A549 (cell line): ENCODE measurements around the gene SUPT4H1. TPM values are rescaled to one million over a fixed set of nuclear protein-coding genes. Genes with fewer than 3 reads are reported as not detected.

Source experiments
- ATAC-seq, 2 experiments: fragments of 200-7000 bp in 1 of 2; fragments of >200 bp in 1 of 2; cut with Nextera tagmentation in 1 of 2; cut with Tn5 transposase in 1 of 2; 3 replicates each; pipeline versions ENCODE4 v1.8.0 to v1.9.1; 2018 to 2020; ENCODE audit warnings: mild to moderate bottlenecking in 1 of 2, moderate library complexity in 1 of 2
- CTCF ChIA-PET: fragments of 300-600 bp; sonication (Branson Sonifier 250); formaldehyde crosslinking; extraction: SDS; loops from one replicate; lab custom pipeline; 2021; ENCODE audit warnings: antibody characterized with exemption, inconsistent platforms; lab: Yijun Ruan, JAX
- POLR2A ChIA-PET: fragments of 350-600 bp; formaldehyde crosslinking; extraction: SDS; loops from one replicate; lab custom pipeline; 2021; ENCODE audit warnings: antibody characterized with exemption, inconsistent platforms; lab: Yijun Ruan, JAX
- DNase-seq, 2 experiments: peaks; one replicate each; pipeline versions ENCODE4 v3.0.0 to v3.0.0-alpha.2; 2011 to 2016; ENCODE audit warnings: low read depth in 1 of 2, low spot score in 1 of 2
- FAIRE-seq: peaks from 2 replicates; lab custom pipeline; 2011; peaks lifted over from hg19 to GRCh38; lab: Jason Lieb, UNC
- H3K27ac ChIP-seq, 2 experiments: fragments of >200 bp; sonication (Bioruptor Twin); formaldehyde crosslinking; 3 replicates each; pipeline ENCODE4 v1.5.1; 2016 to 2017
- H3K4me1 ChIP-seq: fragments of >200 bp; sonication (Bioruptor Twin); formaldehyde crosslinking; 3 replicates; pipeline ENCODE4 v1.6.1; 2016
- H3K4me2 ChIP-seq: fragments of >200 bp; sonication (Bioruptor Twin); formaldehyde crosslinking; 3 replicates; pipeline ENCODE4 v1.6.1; 2016
- H3K4me3 ChIP-seq: fragments of >200 bp; sonication (Bioruptor Twin); formaldehyde crosslinking; 3 replicates; pipeline ENCODE4 v1.5.1; 2016
- H3K9me3 ChIP-seq: fragments of >200 bp; sonication (Bioruptor Twin); formaldehyde crosslinking; 3 replicates; pipeline ENCODE4 v1.6.1; 2016
- ATOH8 ChIP-seq: fragments of 250-450 bp; sonication (Bioruptor Pico); IDR thresholded peaks from 2 replicates; pipeline ENCODE4 v1.5.0; 2020; ENCODE audit warnings: low read depth, mild to moderate bottlenecking, moderate library complexity
- CBX2 ChIP-seq: fragments of 200-600 bp; sonication (generic); IDR thresholded peaks from 2 replicates; pipeline ENCODE4 v1.6.1; 2016; ENCODE audit warnings: low read depth, mild to moderate bottlenecking, borderline replicate concordance
- CTCF ChIP-seq: fragments of >200 bp; sonication (Bioruptor Twin); formaldehyde crosslinking; IDR thresholded peaks from 3 replicates; pipeline ENCODE4 v1.5.1; 2016
- EHF ChIP-seq: fragments of 250-450 bp; sonication (Bioruptor Pico); IDR thresholded peaks from 2 replicates; pipeline ENCODE4 v1.5.0; 2020; ENCODE audit warnings: mild to moderate bottlenecking
- EHMT2 ChIP-seq: fragments of 200-600 bp; sonication (generic); IDR thresholded peaks from 2 replicates; pipeline ENCODE4 v1.6.1; 2016; ENCODE audit warnings: antibody characterized with exemption, low read depth, mild to moderate bottlenecking, moderate library complexity
- FOSL2 ChIP-seq, 2 experiments: fragments of 450-650 bp in 1 of 2; fragments of >200 bp in 1 of 2; sonication (Bioruptor Twin) in 1 of 2; formaldehyde crosslinking; IDR thresholded peaks; 2 replicates each; pipeline versions ENCODE4 v1.5.0 to v1.6.1; 2016 to 2020; ENCODE audit warnings: mild to moderate bottlenecking in 1 of 2, moderate library complexity in 1 of 2
- FOXS1 ChIP-seq: fragments of 250-450 bp; sonication (Bioruptor Pico); IDR thresholded peaks from 2 replicates; pipeline ENCODE4 v1.5.0; 2020; ENCODE audit warnings: mild to moderate bottlenecking, moderate library complexity
- HOXA7 ChIP-seq: fragments of 250-450 bp; sonication (Bioruptor Pico); IDR thresholded peaks from 2 replicates; pipeline ENCODE4 v1.5.0; 2020; ENCODE audit warnings: mild to moderate bottlenecking, moderate library complexity
- MAFK ChIP-seq: fragments of 450-650 bp; IDR thresholded peaks from 2 replicates; pipeline ENCODE4 v1.6.1; 2014; ENCODE audit not compliant: partially characterized antibody
- MAZ ChIP-seq: fragments of 150-350 bp; IDR thresholded peaks from 2 replicates; pipeline ENCODE4 v1.6.1; 2014; ENCODE audit warnings: antibody characterized with exemption, low read depth, low read length, borderline replicate concordance
- NFE2L2 ChIP-seq: fragments of 150-350 bp; conservative IDR thresholded peaks from 2 replicates; pipeline ENCODE4 v1.6.1; 2014; ENCODE audit warnings: low read length
- NR3C1 ChIP-seq: fragments of >200 bp; sonication (Bioruptor Twin); formaldehyde crosslinking; IDR thresholded peaks from 3 replicates; pipeline ENCODE4 v1.6.1; 2017
- POLR2AphosphoS2 ChIP-seq: conservative IDR thresholded peaks from 2 replicates; pipeline ENCODE4 v1.6.1; 2012; ENCODE audit warnings: low read length, improper control_type of control experiment, inconsistent platforms
- RAD21 ChIP-seq, 2 experiments: fragments of >200 bp in 1 of 2; sonication (Bioruptor Twin) in 1 of 2; formaldehyde crosslinking in 1 of 2; IDR thresholded peaks in 1 of 2; conservative IDR thresholded peaks in 1 of 2; 2 replicates in 1 of 2; 3 replicates in 1 of 2; pipeline ENCODE4 v1.6.1; 2012 to 2018; ENCODE audit warnings: inconsistent platforms in 1 of 2
- RCOR1 ChIP-seq: fragments of 150-350 bp; IDR thresholded peaks from 2 replicates; pipeline ENCODE4 v1.6.1; 2014; ENCODE audit warnings: antibody characterized with exemption, low read length, low read depth
- SREBF2 ChIP-seq: fragments of 450-650 bp; IDR thresholded peaks from 2 replicates; pipeline ENCODE4 v1.6.1; 2014; ENCODE audit warnings: mild to moderate bottlenecking, moderate library complexity
- WGBS: methylation state at CpG from one replicate; pipeline ENCODE4 v1.1.6; 2017; ENCODE audit errors: missing lambda C conversion rate; 5-methylcytosine and 5-hydroxymethylcytosine counted together
- polyA plus RNA-seq, 4 experiments: library from polyadenylated mRNA; depleted of rRNA in 3 of 4; stranded (reverse); fragments of >200 nt; fragmentation: RNase III in 1 of 4; extraction: RNeasy Plus Mini Kit Qiagen cat#74134 plus additional on column Dnase treatment in 1 of 4; gene quantifications; 2 replicates in 3 of 4; 3 replicates in 1 of 4; pipeline ENCODE4 v1.2.3, GENCODE V29; 2011 to 2017
- TF ChIP-seq, protein P1 (sequence below): fragments of >200 bp; sonication (Bioruptor Twin); formaldehyde crosslinking; IDR thresholded peaks from 3 replicates; pipeline ENCODE4 v1.6.1; 2016
- TF ChIP-seq, protein P2 (sequence below): fragments of 200-600 bp; sonication (generic); IDR thresholded peaks from 2 replicates; pipeline ENCODE4 v1.6.1; 2016; ENCODE audit warnings: antibody characterized with exemption, mild to moderate bottlenecking, moderate library complexity
- TF ChIP-seq, protein P3 (sequence below): IDR thresholded peaks from 2 replicates; pipeline ENCODE4 v1.6.1; 2012; ENCODE audit warnings: low read depth, borderline replicate concordance

The SUPT4H1 gene
- polyA plus RNA-seq, 2 of the 4 experiments (the other 2 are of a cell fraction) = 123 to 241 TPM

DNA sequence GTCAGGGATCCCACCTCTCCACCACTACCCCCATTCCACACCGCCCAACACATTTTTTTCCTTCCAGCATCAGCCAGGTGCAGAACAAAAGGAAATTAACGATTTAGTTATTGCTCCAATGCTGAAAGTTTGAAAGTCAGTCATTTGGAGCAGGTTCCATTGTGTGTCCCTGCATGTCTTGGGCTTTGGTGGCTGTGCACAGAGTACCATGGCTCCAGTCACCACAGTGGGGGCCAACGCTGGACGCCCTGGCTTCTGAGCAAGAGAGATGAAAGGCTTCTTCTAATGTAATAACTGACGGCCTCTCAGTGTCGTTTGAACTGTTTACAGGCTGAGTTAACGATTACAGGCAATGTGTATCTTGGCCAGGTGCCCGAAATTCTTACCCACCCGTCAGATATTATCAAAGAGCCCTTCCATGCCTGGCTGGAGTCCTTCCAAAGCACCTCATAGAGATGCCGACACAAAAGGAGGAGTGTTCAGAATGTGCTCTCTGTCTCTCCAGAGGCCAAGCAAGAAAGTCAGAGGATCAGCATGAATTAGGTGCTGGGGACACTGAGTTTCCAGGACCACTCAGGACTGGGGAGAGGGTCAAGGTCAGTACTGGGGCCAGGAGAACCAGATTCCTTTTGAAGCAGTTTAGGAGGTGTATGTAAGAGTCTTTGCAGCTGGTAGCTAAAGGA is 39.4 kb upstream of the SUPT4H1 start (continued):
- TF ChIP-seq, protein P1, sequence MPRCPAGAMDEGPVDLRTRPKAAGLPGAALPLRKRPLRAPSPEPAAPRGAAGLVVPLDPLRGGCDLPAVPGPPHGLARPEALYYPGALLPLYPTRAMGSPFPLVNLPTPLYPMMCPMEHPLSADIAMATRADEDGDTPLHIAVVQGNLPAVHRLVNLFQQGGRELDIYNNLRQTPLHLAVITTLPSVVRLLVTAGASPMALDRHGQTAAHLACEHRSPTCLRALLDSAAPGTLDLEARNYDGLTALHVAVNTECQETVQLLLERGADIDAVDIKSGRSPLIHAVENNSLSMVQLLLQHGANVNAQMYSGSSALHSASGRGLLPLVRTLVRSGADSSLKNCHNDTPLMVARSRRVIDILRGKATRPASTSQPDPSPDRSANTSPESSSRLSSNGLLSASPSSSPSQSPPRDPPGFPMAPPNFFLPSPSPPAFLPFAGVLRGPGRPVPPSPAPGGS = peak; percentile 96
- TF ChIP-seq MAFK (no peak), RAD21 (conservative IDR thresholded peaks at IDR 0.05 in 1 of 2, IDR thresholded peaks at IDR 0.05 in 1 of 2) (peak; percentile 24 to 66; a peak in 3 of 5 replicates), CBX2 (no peak), HOXA7 (CRISPR knock-in tag) (no peak), RCOR1 (no peak), FOXS1 (CRISPR knock-in tag) (peak; percentile 87), NR3C1 (no peak), EHF (CRISPR knock-in tag) (no peak), SREBF2 (no peak), ATOH8 (CRISPR knock-in tag) (no peak), FOSL2 (IDR thresholded peaks at IDR 0.05) (0 out of 2 replicates have a peak, but pooled peaks have one; percentile 17), FOSL2 (CRISPR knock-in tag; IDR thresholded peaks at IDR 0.05) (peak; percentile 39; the same call in 1 of the 2 replicates), POLR2AphosphoS2 (no peak), MAZ (no peak), CTCF (no peak)
- TF ChIP-seq, protein P2, sequence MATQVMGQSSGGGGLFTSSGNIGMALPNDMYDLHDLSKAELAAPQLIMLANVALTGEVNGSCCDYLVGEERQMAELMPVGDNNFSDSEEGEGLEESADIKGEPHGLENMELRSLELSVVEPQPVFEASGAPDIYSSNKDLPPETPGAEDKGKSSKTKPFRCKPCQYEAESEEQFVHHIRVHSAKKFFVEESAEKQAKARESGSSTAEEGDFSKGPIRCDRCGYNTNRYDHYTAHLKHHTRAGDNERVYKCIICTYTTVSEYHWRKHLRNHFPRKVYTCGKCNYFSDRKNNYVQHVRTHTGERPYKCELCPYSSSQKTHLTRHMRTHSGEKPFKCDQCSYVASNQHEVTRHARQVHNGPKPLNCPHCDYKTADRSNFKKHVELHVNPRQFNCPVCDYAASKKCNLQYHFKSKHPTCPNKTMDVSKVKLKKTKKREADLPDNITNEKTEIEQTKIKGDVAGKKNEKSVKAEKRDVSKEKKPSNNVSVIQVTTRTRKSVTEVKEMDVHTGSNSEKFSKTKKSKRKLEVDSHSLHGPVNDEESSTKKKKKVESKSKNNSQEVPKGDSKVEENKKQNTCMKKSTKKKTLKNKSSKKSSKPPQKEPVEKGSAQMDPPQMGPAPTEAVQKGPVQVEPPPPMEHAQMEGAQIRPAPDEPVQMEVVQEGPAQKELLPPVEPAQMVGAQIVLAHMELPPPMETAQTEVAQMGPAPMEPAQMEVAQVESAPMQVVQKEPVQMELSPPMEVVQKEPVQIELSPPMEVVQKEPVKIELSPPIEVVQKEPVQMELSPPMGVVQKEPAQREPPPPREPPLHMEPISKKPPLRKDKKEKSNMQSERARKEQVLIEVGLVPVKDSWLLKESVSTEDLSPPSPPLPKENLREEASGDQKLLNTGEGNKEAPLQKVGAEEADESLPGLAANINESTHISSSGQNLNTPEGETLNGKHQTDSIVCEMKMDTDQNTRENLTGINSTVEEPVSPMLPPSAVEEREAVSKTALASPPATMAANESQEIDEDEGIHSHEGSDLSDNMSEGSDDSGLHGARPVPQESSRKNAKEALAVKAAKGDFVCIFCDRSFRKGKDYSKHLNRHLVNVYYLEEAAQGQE = no peak
- TF ChIP-seq, protein P3, sequence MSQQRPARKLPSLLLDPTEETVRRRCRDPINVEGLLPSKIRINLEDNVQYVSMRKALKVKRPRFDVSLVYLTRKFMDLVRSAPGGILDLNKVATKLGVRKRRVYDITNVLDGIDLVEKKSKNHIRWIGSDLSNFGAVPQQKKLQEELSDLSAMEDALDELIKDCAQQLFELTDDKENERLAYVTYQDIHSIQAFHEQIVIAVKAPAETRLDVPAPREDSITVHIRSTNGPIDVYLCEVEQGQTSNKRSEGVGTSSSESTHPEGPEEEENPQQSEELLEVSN = no peak; the same call in 1 of the 2 replicates

DNA sequence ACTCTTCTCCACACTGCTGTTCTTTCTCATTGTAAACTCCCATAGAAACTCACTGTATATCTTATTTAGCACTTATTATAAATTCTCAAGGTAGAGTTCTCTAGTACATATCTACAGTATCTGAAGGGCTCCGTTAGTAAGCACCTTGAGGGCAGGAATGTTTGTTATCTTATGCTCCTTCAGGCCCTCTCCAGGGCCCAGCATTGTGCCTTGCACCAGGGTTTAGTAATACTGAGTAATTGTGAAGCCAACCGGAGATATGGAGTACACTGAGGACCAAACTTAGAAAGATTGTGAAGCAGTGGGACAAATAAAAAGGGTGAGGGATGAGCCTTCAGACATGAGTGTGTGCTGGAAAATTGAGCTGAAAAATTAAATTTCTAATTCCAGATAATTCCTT is 38.9 kb upstream of the SUPT4H1 start:
- Histone ChIP-seq H3K4me2 (peak overlapping the region; percentile 75), H3K9me3 (no peaks in the 10 kb centered on the region), H3K4me3 (0 out of 3 replicates have a peak overlapping the region, but pooled peaks have one; percentile 2), H3K4me1 (peaks cover 74% of the 10 kb centered on the region), H3K27ac (peak overlapping the region; percentile 71 to 84)
- 79% methylated on average over 2 of the region's 2 CpGs for WGBS
- TF ChIP-seq EHMT2 = no peak
- no peak for TF ChIP-seq NFE2L2
- TF ChIP-seq SREBF2 = no peak
- CTCF ChIA-PET = interaction anchor here (0.8 to 5.5 kb wide), 6 partner anchors 12 to 141 kb away, joined by 3 to 24 read pairs (median 3); partner anchors contain the start of genes RNF43 and SUPT4H1
- FAIRE-seq = no peak
- POLR2A ChIA-PET = interaction anchor here (1.0 to 1.1 kb wide), 2 partner anchors 26 to 38 kb away, joined by 4 read pairs; partner anchors contain the start of genes RNF43 and SUPT4H1
- peak; percentile 32 to 39; a peak in 4 of 6 replicates for ATAC-seq
- DNase-seq = no peak
